Liver (tissue), 9 donors: Measurements from ENCODE around the gene STX1A. TPM values are rescaled to one million over a fixed set of nuclear protein-coding genes. Genes with fewer than 3 reads are reported as not detected.

Source experiments
- DNase-seq: peaks from one replicate; pipeline ENCODE4 v3.0.0-alpha.2; 2017; ENCODE audit warnings: low spot score
- H3K27ac ChIP-seq, 2 donors: one replicate each; pipeline ENCODE4 v1.7.0; 2013; ENCODE audit warnings: inconsistent platforms in 2 of 2, low read length in 2 of 2, control low read depth in 1 of 2, low read depth in 1 of 2, mild to moderate bottlenecking in 1 of 2
- H3K27me3 ChIP-seq, 4 donors: one replicate each; pipeline versions ENCODE4 v1.6.1 to v1.7.0; 2013; ENCODE audit warnings: low read length in 3 of 4, inconsistent platforms in 1 of 4, mild to moderate bottlenecking in 1 of 4, moderate library complexity in 1 of 4; ENCODE audit not compliant: control insufficient read depth in 4 of 4, insufficient read depth in 4 of 4
- H3K36me3 ChIP-seq, 4 donors: one replicate each; pipeline versions ENCODE4 v1.6.1 to v1.7.0; 2013; ENCODE audit warnings: low read length in 3 of 4, mild to moderate bottlenecking in 3 of 4, low read depth in 1 of 4, moderate library complexity in 1 of 4; ENCODE audit not compliant: control insufficient read depth in 4 of 4, insufficient read depth in 3 of 4
- H3K4me1 ChIP-seq, 4 donors: one replicate each; pipeline versions ENCODE4 v1.6.1 to v1.7.0; 2013; ENCODE audit warnings: low read length in 3 of 4, mild to moderate bottlenecking in 3 of 4, moderate library complexity in 1 of 4; ENCODE audit not compliant: control insufficient read depth in 4 of 4, insufficient read depth in 4 of 4
- H3K4me3 ChIP-seq, 3 donors: one replicate each; pipeline versions ENCODE4 v1.6.1 to v1.7.0; 2013; ENCODE audit warnings: low read length in 3 of 3, control low read depth in 1 of 3, low read depth in 1 of 3, mild to moderate bottlenecking in 1 of 3
- H3K9ac ChIP-seq, 2 donors: one replicate each; pipeline ENCODE4 v1.7.0; 2013; ENCODE audit warnings: low read length in 2 of 2, mild to moderate bottlenecking in 2 of 2, moderate library complexity in 2 of 2, control low read depth in 1 of 2, low read depth in 1 of 2
- H3K9me3 ChIP-seq, 4 donors: one replicate each; pipeline versions ENCODE4 v1.6.1 to v1.7.0; 2013; ENCODE audit warnings: low read length in 3 of 4; ENCODE audit not compliant: control insufficient read depth in 4 of 4
- EGR1 ChIP-seq, 2 donors: IDR thresholded peaks; 2 replicates each; pipeline ENCODE4 v1.6.1; 2016 to 2018; ENCODE audit warnings: antibody characterized with exemption in 2 of 2, low read depth in 2 of 2
- FOXA1 ChIP-seq: IDR thresholded peaks from 2 replicates; pipeline ENCODE4 v1.6.1; 2016; ENCODE audit warnings: antibody characterized with exemption
- FOXA2 ChIP-seq: IDR thresholded peaks from 2 replicates; pipeline ENCODE4 v1.6.1; 2016; ENCODE audit warnings: antibody characterized with exemption
- GABPA ChIP-seq, 2 donors: IDR thresholded peaks in 1 of 2; conservative IDR thresholded peaks in 1 of 2; 2 replicates each; pipeline ENCODE4 v1.6.1; 2016; ENCODE audit warnings: antibody characterized with exemption in 2 of 2, mild to moderate bottlenecking in 1 of 2, moderate library complexity in 1 of 2
- HNF4A ChIP-seq, 2 donors: conservative IDR thresholded peaks; 2 replicates each; pipeline ENCODE4 v1.6.1; 2016; ENCODE audit warnings: antibody characterized with exemption in 2 of 2, mild to moderate bottlenecking in 2 of 2
- HNF4G ChIP-seq: IDR thresholded peaks from 2 replicates; pipeline ENCODE4 v1.6.1; 2016; ENCODE audit warnings: antibody characterized with exemption
- JUND ChIP-seq, 2 donors: IDR thresholded peaks; 2 replicates each; pipeline ENCODE4 v1.6.1; 2016; ENCODE audit warnings: antibody characterized with exemption in 2 of 2
- NR2F2 ChIP-seq: IDR thresholded peaks from 2 replicates; pipeline ENCODE4 v1.6.1; 2016; ENCODE audit warnings: antibody characterized with exemption
- RAD21 ChIP-seq, 2 donors: IDR thresholded peaks; 2 replicates each; pipeline ENCODE4 v1.6.1; 2016; ENCODE audit warnings: antibody characterized with exemption in 2 of 2, mild to moderate bottlenecking in 2 of 2
- RXRA ChIP-seq, 2 donors: IDR thresholded peaks; 2 replicates each; pipeline ENCODE4 v1.6.1; 2017 to 2018; ENCODE audit warnings: antibody characterized with exemption in 2 of 2, mild to moderate bottlenecking in 1 of 2
- SP1 ChIP-seq: IDR thresholded peaks from 2 replicates; pipeline ENCODE4 v1.6.1; 2018; ENCODE audit warnings: antibody characterized with exemption, mild to moderate bottlenecking
- TAF1 ChIP-seq: conservative IDR thresholded peaks from 2 replicates; pipeline ENCODE4 v1.6.1; 2016; ENCODE audit warnings: antibody characterized with exemption, mild to moderate bottlenecking
- YY1 ChIP-seq: IDR thresholded peaks from 2 replicates; pipeline ENCODE4 v1.6.1; 2016; ENCODE audit warnings: antibody characterized with exemption, mild to moderate bottlenecking
- WGBS: extraction: QIAGEN DNeasy Blood & Tissue Kit; methylation state at CpG from one replicate; pipeline ENCODE4 v1.1.7; 2013; 5-methylcytosine and 5-hydroxymethylcytosine counted together
- polyA plus RNA-seq, 2 donors: library from polyadenylated mRNA; stranded (reverse) in 1 of 2; unstranded in 1 of 2; fragments of 200-250 nt in 1 of 2; fragments of >200 nt in 1 of 2; fragmentation: Nextera tagmentation in 1 of 2; extraction: Ambion mirVana in 1 of 2; gene quantifications; one replicate each; pipeline versions ENCODE4 v1.2.1 to v1.2.3, GENCODE V29; 2013 to 2015
- total RNA-seq, 2 donors: library from RNA; depleted of rRNA; stranded (reverse); fragments of >200 nt; gene quantifications; one replicate each; pipeline ENCODE4 v1.2.3, GENCODE V29; 2014
- TF ChIP-seq, protein P1 (sequence below): IDR thresholded peaks from 2 replicates; pipeline ENCODE4 v1.6.1; 2016; ENCODE audit warnings: antibody characterized with exemption, mild to moderate bottlenecking
- TF ChIP-seq, protein P2 (sequence below): IDR thresholded peaks from 2 replicates; pipeline ENCODE4 v1.6.1; 2016; ENCODE audit warnings: antibody characterized with exemption
- TF ChIP-seq, protein P3 (sequence below): IDR thresholded peaks from 2 replicates; pipeline ENCODE4 v1.6.1; 2016; ENCODE audit warnings: antibody characterized with exemption
- TF ChIP-seq, protein P4 (sequence below): fragments of 150-350 bp; IDR thresholded peaks from 2 replicates; pipeline ENCODE4 v1.5.1; 2017; ENCODE audit warnings: improper control_type of control experiment, low read depth, low read length; ENCODE audit not compliant: missing input control
- donor health status: healthy.
- donor health status: healthy.
- donor health status: healthy.
- donor health status: healthy.
- donor health status: healthy.

The STX1A gene
- total and polyA plus RNA-seq, 4 donors = 0.49 to 1.9 (median 1.1) TPM

DNA sequence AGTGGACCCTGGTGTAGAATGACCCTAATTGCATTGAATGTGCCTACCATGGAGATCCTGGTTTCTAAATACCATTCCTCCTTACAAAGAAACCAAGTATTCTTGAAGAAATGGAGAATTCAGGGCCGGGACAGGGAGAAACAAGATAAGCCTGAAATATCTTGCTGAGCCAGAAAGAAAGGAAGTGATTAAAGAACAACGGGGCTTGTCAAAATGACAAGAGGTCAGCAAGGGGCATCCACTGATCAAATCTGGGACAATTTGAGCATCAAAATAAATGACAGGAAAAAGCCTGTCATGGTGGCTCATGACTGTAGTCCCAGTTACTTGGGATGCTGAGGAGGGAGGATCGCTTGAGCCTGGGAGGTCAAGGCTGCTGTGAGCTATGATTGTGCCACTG lies 11.0 kb upstream of the STX1A start:
- no peak overlapping the region for H3K4me3 ChIP-seq
- TF ChIP-seq YY1 (no peak), SP1 (no peak), NR2F2 (no peak), FOXA1 (no peak), EGR1 (IDR thresholded peaks at IDR 0.05; ENCODE audit: low read depth in 2 of 2) (no peak), JUND (IDR thresholded peaks at IDR 0.05) (no peak), HNF4G (no peak), RAD21 (IDR thresholded peaks at IDR 0.05) (no peak), HNF4A (conservative IDR thresholded peaks at IDR 0.05) (no peak), TAF1 (no peak), RXRA (IDR thresholded peaks at IDR 0.05) (no peak), FOXA2 (no peak)
- TF ChIP-seq, protein P1, sequence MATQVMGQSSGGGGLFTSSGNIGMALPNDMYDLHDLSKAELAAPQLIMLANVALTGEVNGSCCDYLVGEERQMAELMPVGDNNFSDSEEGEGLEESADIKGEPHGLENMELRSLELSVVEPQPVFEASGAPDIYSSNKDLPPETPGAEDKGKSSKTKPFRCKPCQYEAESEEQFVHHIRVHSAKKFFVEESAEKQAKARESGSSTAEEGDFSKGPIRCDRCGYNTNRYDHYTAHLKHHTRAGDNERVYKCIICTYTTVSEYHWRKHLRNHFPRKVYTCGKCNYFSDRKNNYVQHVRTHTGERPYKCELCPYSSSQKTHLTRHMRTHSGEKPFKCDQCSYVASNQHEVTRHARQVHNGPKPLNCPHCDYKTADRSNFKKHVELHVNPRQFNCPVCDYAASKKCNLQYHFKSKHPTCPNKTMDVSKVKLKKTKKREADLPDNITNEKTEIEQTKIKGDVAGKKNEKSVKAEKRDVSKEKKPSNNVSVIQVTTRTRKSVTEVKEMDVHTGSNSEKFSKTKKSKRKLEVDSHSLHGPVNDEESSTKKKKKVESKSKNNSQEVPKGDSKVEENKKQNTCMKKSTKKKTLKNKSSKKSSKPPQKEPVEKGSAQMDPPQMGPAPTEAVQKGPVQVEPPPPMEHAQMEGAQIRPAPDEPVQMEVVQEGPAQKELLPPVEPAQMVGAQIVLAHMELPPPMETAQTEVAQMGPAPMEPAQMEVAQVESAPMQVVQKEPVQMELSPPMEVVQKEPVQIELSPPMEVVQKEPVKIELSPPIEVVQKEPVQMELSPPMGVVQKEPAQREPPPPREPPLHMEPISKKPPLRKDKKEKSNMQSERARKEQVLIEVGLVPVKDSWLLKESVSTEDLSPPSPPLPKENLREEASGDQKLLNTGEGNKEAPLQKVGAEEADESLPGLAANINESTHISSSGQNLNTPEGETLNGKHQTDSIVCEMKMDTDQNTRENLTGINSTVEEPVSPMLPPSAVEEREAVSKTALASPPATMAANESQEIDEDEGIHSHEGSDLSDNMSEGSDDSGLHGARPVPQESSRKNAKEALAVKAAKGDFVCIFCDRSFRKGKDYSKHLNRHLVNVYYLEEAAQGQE = no peak
- TF ChIP-seq, protein P2, sequence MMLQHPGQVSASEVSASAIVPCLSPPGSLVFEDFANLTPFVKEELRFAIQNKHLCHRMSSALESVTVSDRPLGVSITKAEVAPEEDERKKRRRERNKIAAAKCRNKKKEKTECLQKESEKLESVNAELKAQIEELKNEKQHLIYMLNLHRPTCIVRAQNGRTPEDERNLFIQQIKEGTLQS = no peak
- TF ChIP-seq, protein P3, sequence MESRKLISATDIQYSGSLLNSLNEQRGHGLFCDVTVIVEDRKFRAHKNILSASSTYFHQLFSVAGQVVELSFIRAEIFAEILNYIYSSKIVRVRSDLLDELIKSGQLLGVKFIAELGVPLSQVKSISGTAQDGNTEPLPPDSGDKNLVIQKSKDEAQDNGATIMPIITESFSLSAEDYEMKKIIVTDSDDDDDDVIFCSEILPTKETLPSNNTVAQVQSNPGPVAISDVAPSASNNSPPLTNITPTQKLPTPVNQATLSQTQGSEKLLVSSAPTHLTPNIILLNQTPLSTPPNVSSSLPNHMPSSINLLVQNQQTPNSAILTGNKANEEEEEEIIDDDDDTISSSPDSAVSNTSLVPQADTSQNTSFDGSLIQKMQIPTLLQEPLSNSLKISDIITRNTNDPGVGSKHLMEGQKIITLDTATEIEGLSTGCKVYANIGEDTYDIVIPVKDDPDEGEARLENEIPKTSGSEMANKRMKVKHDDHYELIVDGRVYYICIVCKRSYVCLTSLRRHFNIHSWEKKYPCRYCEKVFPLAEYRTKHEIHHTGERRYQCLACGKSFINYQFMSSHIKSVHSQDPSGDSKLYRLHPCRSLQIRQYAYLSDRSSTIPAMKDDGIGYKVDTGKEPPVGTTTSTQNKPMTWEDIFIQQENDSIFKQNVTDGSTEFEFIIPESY = no peak
- TF ChIP-seq, protein P4, sequence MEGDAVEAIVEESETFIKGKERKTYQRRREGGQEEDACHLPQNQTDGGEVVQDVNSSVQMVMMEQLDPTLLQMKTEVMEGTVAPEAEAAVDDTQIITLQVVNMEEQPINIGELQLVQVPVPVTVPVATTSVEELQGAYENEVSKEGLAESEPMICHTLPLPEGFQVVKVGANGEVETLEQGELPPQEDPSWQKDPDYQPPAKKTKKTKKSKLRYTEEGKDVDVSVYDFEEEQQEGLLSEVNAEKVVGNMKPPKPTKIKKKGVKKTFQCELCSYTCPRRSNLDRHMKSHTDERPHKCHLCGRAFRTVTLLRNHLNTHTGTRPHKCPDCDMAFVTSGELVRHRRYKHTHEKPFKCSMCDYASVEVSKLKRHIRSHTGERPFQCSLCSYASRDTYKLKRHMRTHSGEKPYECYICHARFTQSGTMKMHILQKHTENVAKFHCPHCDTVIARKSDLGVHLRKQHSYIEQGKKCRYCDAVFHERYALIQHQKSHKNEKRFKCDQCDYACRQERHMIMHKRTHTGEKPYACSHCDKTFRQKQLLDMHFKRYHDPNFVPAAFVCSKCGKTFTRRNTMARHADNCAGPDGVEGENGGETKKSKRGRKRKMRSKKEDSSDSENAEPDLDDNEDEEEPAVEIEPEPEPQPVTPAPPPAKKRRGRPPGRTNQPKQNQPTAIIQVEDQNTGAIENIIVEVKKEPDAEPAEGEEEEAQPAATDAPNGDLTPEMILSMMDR = no peak
- no peak overlapping the region for H3K27ac ChIP-seq
- H3K9me3 ChIP-seq = no peaks in the 10 kb centered on the region
- 40% methylated on average over 3 of the region's 3 CpGs for WGBS
- H3K36me3 ChIP-seq = no peaks in the 10 kb centered on the region
- DNase-seq = no peak
- H3K4me1 ChIP-seq = peaks cover 0 to 2% (median 0%) of the 10 kb centered on the region in 4 donors
- no peak overlapping the region for H3K9ac ChIP-seq
- H3K27me3 ChIP-seq = no peaks in the 10 kb centered on the region

DNA sequence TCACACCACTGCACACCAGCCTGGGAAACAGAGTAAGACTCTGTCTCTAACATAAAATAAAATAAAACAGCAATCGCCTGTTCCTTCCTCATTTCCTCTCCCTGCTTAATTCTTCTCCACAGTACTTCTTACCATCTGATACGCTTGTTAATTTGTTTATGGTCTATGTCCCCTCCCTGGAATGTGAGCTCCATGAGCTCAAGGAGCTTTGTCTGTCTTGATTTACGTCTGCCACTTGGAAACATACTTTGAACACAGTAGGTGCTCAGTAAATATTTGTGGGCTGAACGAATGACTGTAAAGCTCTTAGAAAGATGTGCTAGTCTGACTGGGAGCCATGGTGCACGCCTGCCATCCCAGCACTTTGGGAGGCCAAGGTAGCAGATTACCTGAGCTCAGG lies 9.1 kb upstream of the STX1A start:
- H3K27ac ChIP-seq = no peak overlapping the region
- 66% methylated on average over 5 of the region's 5 CpGs for WGBS
- no peak overlapping the region for H3K4me3 ChIP-seq
- no peaks in the 10 kb centered on the region for H3K9me3 ChIP-seq
- DNase-seq = no peak
- H3K9ac ChIP-seq = no peak overlapping the region
- H3K36me3 ChIP-seq = no peaks in the 10 kb centered on the region
- peaks cover 0 to 2% (median 0%) of the 10 kb centered on the region in 4 donors for H3K4me1 ChIP-seq
- no peaks in the 10 kb centered on the region for H3K27me3 ChIP-seq
- TF ChIP-seq HNF4A (conservative IDR thresholded peaks at IDR 0.05) (no peak), FOXA1 (no peak), RXRA (IDR thresholded peaks at IDR 0.05) (no peak), HNF4G (no peak), GABPA (IDR thresholded peaks at IDR 0.05 in 1 of 2, conservative IDR thresholded peaks at IDR 0.05 in 1 of 2) (no peak)
- TF ChIP-seq, protein P1 = no peak
- TF ChIP-seq, protein P4 = no peak
